ENCODE measurements around the gene ARHGAP26. TPM values are rescaled to one million over a fixed set of nuclear protein-coding genes. Genes with fewer than 3 reads are reported as not detected.

ARHGAP26 gene
- total RNA-seq, 1 donor from 2014 or later, result 36.7 TPM

GRCh38 chr5:143063175-143063970 is 293.2 kb downstream of the ARHGAP26 start:
- peak; percentile 55 for DNase-seq

GRCh38 chr5:143064218-143064641 is 294.1 kb downstream of the ARHGAP26 start:
- peak; percentile 63 for DNase-seq

- peak; percentile 24 for DNase-seq
Measured at GRCh38 chr5:143064676-143065075, 294.5 kb downstream of the ARHGAP26 start.

- no peak for DNase-seq
Measured at GRCh38 chr5:143065185-143065965, 295.2 kb downstream of the ARHGAP26 start.

GRCh38 chr5:143065996-143066522 is 295.9 kb downstream of the ARHGAP26 start:
- DNase-seq, result no peak

GRCh38 chr5:143066556-143067281 is 296.5 kb downstream of the ARHGAP26 start:
- DNase-seq, result peak; percentile 68

GRCh38 chr5:143068712-143069111 is 298.5 kb downstream of the ARHGAP26 start:
- DNase-seq, result no peak

- DNase-seq, result no peak
Measured at GRCh38 chr5:143071927-143072326, 301.8 kb downstream of the ARHGAP26 start.

- DNase-seq, result no peak
Measured at GRCh38 chr5:143072734-143073133, 302.6 kb downstream of the ARHGAP26 start.

- DNase-seq, result no peak
Measured at GRCh38 chr5:143073766-143074165, 303.6 kb downstream of the ARHGAP26 start.

GRCh38 chr5:143074414-143074996 is 304.3 kb downstream of the ARHGAP26 start:
- DNase-seq, result no peak

- DNase-seq, result no peak
Measured at GRCh38 chr5:143076377-143076776, 306.2 kb downstream of the ARHGAP26 start.

- no peak for DNase-seq
Measured at GRCh38 chr5:143077453-143078103, 307.4 kb downstream of the ARHGAP26 start.

GRCh38 chr5:143078313-143078712 is 308.1 kb downstream of the ARHGAP26 start:
- DNase-seq, result no peak

- DNase-seq, result no peak
Measured at GRCh38 chr5:143078971-143079370, 308.8 kb downstream of the ARHGAP26 start.

- no peak for DNase-seq
Measured at GRCh38 chr5:143080407-143080806, 310.2 kb downstream of the ARHGAP26 start.

- DNase-seq, result no peak
Measured at GRCh38 chr5:143080982-143081381, 310.8 kb downstream of the ARHGAP26 start.

- DNase-seq, result no peak
Measured at GRCh38 chr5:143083006-143083405, 312.8 kb downstream of the ARHGAP26 start.

GRCh38 chr5:143084407-143084806 is 314.2 kb downstream of the ARHGAP26 start:
- DNase-seq, result peak; percentile 73

GRCh38 chr5:143085319-143085917 is 315.2 kb downstream of the ARHGAP26 start:
- peak; percentile 89 for DNase-seq

GRCh38 chr5:143086546-143086907 is 316.4 kb downstream of the ARHGAP26 start:
- no peak for DNase-seq
